HG02610 (cell line): ENCODE measurements around the gene TPX2.

Experiments used
- ATAC-seq: cut with Tn5 transposase; IDR thresholded peaks from one replicate; pipeline ENCODE4 v1.9.1; 2021; ENCODE audit warnings: mild to moderate bottlenecking, moderate library complexity; ENCODE audit not compliant: unreplicated experiment

Gene TPX2

DNA sequence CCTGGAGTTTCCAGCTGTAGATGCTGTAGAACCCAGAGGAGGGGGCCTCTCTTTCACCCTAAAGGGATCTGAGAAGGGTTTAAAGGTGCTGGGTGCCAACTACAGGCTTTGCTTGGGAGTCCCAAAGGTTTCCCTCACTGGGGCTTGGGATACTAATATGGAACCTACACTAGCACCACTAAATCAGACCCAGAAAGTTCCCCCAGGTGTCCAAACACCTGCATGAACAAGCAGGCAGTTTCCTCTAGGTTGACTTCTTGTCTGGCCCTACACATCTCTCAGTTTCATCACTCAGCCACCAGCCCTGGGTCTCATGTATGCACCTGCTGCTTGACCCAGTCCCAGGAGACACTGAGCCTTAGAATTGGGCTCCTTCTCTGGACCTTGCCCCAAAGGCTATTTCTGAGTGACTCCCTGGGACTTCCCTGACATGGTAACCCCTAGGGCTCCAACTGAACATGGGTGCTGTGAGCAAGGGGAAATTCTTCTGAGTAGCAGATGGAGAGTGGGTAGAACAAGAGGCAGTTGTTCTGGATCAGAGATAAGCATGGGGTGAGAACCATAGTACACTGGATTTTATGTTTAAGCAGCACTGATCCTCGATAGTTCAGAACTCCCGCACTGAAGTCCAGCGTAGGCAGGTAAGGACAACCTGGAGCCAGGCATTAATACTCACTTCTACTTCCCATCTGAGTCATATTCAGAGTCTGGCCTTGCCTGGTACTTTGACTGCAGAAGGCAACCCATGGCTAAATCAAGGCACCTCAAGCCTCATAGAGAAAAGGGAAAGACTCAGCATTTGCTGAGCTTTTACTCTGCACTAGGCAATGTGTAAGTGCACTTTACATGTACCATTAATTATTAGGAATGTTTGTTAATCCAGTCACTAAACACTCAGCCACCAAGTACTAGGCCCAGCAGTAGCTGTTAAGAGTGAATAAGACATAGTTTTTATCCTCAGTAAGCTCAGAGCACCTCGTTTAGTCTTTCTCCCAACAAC, 33.2 kb upstream of the TPX2 start:
- peak; percentile 86 for ATAC-seq

DNA sequence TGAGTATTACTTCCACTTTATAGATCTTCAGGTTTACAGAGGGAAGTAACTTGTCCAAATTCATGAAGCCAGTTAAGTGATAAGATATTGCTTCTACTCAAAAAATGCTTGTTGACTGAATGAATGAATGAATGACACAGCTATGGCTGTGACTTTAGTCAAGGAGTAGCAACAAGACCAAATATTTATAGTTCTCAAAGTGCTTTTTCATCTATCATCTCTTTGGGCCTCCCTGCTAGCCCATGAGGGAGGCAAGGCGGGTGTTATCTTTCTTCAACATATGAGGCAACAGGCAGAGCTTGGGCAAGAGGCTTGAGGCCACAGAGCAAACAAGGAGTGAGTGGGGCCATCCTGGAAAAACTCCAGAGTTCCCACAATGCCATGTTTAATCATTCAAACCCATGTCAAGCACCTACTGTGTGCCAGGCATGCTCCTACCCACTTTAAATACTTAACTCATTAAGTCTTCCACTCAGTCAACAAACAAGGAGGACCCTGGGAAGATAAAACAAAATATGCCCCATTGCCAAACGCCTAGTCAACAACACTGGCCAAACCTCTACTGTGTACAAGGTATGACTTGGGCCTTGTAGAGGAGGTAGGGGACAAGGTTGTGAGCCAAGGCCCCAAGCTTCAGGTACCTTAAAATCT, 32.4 kb upstream of the TPX2 start:
- no peak for ATAC-seq

GRCh38 chr20:31707258-31707615, 31.9 kb upstream of the TPX2 start:
- no peak for ATAC-seq

DNA sequence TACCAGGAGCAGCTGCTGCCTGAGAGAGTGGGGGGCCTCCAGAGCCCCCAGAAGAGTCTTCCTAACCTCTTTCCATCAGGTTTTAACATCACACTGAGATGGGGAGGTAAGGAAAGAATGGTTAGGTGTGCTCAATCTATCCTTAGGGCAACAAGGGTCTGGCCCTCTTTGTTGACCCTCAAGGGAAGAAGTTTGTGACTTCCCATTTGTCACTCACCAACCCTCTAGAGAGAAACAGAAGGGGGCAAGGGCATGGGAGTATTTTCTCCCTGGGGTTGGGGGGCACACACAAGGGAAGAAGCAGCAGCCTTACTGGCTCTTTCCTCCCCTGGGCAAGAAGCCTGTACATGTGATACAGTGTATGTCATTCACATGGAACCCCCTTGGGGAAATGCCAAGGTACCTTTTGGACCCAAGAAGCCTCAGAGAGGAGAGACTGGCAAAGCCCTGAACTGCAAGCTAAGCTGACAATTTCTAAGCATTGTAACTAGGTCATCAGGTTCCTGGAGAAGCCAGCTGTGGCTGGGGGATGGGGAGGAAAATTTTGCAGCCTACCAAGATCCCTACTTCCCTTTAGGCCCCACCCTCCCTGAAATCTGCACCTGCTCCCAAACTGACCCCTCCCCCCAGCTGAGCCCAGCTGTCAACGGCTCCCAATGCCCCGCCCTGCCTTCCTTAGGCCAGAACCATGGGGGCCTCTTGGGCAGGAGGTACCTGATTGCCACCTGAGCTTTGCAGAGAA, 30.9 kb upstream of the TPX2 start:
- ATAC-seq, result no peak

DNA sequence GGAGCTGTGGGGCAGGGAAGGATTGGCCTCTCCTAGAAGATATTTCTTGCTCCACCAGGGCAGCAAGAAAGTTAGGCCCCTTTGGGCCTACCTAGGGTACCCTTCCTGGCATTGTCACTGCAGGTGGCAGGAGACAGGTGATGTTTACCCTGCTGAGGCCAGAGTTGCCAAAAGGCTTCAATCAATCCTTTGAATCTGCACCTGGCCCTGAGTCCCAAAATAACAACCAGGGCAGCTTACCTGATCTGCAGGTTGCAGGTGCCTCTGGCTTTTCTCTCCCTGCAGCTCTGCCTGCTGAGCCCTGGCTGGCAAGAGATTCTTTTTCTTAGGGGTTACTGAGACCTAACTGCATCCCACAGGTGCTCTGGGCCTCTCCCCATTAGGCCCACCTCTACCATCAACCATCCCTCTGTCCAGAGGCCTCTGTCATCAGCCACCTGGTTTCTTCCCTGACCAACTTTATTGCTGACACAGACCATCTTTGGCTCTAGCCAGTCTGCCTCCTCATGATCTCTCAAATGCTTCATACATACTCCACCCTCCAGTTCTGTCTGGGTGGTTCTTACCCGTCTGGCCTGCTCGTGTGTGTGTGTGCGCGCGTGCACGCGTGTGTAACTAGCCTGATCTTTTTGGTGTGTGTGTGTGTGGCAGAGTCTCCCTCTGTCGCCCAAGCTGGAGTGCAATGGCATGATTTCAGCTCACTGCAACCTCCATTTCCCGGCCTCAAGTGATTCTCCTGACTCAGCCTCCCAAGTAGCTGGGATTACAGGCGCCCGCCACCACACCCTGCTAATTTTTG, 30.2 kb upstream of the TPX2 start:
- ATAC-seq, result no peak

DNA sequence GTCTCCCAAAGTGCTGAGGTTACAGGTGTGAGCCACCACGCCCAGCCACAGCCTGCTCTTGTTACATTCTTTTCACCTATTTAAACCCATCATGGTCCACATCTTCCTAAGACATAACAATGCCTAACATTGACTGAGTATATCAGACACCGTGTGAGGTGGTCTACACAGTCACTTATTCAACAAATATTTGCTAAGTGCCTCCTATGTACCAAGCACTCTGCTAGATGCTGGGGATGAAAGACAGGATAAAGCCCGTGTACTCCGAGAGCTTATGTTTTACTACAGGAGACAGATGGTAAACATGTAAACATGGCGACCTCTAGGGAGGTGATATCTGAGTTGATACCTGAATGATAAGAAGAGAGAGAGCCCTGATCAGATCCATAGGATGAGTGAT, 29.2 kb upstream of the TPX2 start:
- ATAC-seq, result no peak

DNA sequence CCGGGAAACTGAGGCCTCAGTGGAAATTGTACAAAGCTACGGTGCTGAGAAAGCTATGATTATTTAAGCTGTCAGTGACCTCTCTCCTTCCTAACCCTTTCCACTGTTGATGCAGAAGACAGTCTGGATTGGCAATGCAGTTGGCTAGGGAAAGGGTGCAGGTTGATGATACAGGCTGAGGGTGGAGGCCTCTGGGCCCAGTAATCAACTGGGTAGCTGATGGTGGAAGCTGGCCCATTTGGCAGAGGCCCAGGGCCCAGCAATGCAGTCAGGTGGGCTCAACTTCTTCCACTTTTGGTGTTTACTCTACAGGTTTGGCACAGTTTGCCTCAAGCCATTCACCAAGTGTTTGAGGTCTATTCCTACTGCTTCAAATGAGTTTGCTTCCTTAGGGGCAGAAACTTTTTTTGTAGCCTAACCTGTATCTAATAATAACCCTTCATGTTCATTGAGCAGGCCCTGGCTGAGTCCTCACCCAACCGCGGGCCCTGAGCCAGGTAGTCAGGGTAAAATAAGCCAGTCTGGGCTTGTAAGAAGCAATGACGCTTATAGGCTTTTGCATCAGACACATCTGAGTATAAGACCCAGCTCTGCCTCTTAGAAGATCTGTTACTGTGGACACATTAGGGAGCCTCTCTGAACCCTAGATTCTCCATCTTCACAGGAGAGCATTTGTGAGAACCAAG, 28.5 kb upstream of the TPX2 start:
- no peak for ATAC-seq

DNA sequence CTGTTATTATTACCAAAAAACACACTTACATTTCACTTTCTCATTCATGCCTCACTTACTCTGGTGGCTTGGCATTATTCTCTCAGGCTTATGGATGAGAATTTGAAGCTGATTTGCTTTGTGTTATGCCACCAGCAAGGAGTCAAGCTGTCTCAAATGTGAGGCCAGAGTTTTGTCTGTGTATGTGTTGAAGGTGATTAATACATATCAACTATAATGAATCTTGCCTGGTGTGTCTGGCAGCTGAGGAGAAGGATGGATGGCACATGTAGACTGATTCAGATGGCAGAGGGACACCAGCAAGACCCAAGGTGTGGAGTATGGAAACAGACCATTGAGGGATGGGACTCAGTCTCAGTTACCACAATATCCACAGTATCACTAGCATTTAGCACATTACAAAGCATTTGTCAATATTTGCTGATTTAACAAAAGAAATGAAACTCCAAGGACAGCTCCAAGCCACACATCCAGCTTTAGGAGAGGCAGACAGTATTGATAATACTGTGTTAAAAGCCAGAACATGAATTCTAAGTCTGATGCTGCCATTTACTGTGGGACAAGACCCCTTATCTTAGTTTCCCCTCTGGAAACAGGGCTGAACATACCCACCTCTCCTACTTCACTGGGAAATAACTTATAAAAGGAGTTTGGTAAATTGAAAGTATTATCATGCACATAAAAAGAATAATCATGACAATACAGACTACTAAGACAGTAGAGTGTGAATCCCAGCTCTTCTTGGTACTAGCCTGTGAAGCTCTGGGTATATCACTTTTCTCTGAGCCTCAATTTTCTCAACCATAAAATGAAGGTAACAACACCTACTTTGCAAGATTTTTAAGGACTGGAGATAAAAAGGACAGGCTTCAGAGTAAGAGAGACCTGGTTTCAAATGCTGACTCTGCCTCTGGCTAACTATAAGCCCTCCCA, 27.6 kb upstream of the TPX2 start:
- no peak for ATAC-seq

GRCh38 chr20:31712112-31712553, 27.0 kb upstream of the TPX2 start:
- ATAC-seq, result no peak

- no peak for ATAC-seq
Observed at GRCh38 chr20:31712564-31713311, 26.4 kb upstream of the TPX2 start.

DNA sequence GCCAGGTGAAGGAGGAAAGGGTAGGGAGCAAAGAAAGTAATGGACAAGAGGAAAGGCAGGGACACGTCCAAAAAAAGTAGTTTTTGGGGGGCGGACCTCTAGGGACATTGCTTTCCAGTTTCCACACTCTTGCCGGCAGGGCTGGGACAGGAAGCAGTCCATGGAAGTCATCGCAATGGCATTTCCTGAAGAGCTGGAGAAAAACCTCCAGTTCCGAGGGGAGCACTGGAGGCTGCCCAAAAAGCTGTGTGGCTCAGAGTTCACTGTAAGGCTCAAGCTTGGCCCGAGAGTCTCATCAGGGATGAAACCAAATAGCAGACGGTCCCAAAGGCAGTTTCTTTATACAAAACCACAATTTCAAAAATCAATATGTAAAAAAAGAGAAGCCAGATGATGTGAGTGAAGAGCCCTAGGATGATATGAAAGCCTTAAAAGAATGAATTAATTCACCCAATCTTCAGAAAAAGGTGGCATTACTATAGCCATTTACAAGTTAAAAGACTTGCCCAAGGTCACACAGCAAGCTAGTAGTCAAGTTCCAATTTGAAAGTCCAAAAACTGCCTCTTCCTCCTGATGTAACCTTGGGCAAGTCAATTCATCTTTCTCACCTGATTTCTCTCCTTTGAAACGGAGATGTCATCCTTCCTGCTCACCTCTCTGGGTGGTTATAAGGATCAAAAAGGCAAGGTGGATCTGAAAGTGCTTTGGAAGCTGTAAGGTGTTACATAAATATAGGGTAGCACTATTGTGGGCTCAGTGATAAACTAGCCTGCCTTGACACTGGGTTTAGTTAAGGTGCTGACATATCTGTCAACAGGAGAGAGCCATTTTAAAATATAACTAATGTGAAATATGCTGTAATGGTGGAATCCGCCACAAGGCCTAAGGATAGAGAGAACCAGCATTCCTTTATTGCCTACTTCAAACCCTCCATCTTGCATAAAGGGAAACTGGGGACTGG, 25.5 kb upstream of the TPX2 start:
- no peak for ATAC-seq

GRCh38 chr20:31715766-31716165, 23.3 kb upstream of the TPX2 start:
- ATAC-seq, result no peak

DNA sequence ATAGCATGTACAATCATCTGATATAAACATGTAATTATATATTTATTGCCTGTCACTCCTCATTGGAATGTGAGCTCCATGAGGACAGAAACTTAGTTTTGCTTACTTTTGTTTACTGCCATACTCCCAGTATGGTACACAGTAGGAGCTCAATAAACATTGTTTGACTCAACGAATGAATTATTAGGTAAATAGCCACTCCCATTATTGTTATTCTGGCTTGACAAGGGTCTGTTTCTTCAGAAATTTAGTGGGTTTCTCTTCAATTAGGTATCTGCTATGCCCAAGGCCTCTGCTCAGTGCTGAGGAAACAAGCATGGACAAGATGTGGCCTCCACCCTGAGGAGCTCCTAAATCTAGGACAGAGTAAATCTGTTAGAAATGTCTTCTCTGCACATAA, 22.7 kb upstream of the TPX2 start:
- no peak for ATAC-seq

DNA sequence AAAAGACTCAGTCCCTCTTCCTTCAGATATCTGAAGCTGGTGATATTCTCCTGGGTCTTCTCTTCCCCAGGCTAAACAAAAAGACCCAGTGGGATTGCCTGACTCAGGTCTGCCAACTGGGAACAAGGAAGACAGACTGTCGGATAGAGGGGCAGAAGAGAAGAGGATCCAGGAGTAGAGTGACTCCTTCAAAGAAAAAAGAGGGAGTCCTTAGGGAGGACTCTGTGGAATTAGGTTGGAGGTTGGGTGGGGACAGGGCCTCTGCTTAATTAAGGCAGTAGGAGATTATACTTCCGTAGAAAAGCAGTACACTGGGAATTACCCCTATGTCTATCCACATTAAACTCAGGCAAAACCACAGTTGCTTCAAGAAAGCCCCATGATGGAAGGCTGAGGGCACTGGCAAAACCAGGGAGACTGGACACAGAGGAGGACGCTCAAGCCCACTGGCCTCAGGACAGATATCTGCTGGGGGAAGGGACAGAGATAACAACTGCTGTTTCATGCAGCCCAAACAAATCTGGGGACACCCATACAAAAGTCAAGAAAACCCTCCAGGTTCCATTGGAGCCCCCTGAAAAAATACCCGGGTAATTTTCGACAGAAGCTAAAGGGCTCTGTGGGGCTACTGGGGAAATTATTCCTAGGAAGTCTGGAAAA, 22.1 kb upstream of the TPX2 start:
- ATAC-seq, result no peak

GRCh38 chr20:31717478-31718201, 21.4 kb upstream of the TPX2 start:
- peak; percentile 72 for ATAC-seq
